Brain microvascular endothelial cell (primary cell): ENCODE data around the gene PLCB1.

Experiments used
- DNase-seq: peaks from one replicate; pipeline ENCODE4 v3.0.0-alpha.2; 2020
- H3K27ac ChIP-seq: fragments of 250-450 bp; sonication (Bioruptor Pico); 2 replicates; pipeline ENCODE4 v1.5.1; 2020; ENCODE audit warnings: mild to moderate bottlenecking, moderate library complexity
- H3K27me3 ChIP-seq: fragments of 250-450 bp; sonication (Bioruptor Pico); replicated peaks from 2 replicates; pipeline ENCODE4 v1.5.1; 2020; ENCODE audit warnings: mild to moderate bottlenecking
- H3K36me3 ChIP-seq: fragments of 250-450 bp; sonication (Bioruptor Pico); replicated peaks from 2 replicates; pipeline ENCODE4 v1.5.1; 2020; ENCODE audit warnings: mild to moderate bottlenecking
- H3K4me3 ChIP-seq: 2 replicates; pipeline ENCODE4 v1.5.1; 2011; ENCODE audit warnings: low read depth, mild to moderate bottlenecking, control low read depth, low read length, moderate library complexity
- CTCF ChIP-seq: IDR thresholded peaks from 2 replicates; pipeline ENCODE4 v1.5.1; 2011; ENCODE audit warnings: low read depth, mild to moderate bottlenecking, moderate library complexity, low read length, control low read depth, inconsistent platforms; ENCODE audit errors: missing control alignments
- in situ Hi-C: cut with HindIII; loops from 2 replicates; pipeline ENCODE4 v1.10.0; 2017; ENCODE audit warnings: low sequenced_read_pairs, low pct_ligation_motif_present

PLCB1 gene

GRCh38 chr20:8504030-8504429, 372.0 kb downstream of the PLCB1 start:
- H3K27ac ChIP-seq = no peak overlapping the region
- TF ChIP-seq CTCF = no peak
- no peak for DNase-seq
- no peaks in the 10 kb centered on the region for H3K36me3 ChIP-seq
- in situ Hi-C loops = no loop called here
- no peaks in the 10 kb centered on the region for H3K27me3 ChIP-seq
- no peak overlapping the region for H3K4me3 ChIP-seq

- Histone ChIP-seq H3K4me3 (no peak overlapping the region), H3K27ac (no peak overlapping the region), H3K27me3 (no peaks in the 10 kb centered on the region), H3K36me3 (no peaks in the 10 kb centered on the region)
- no peak for DNase-seq
- no peak for TF ChIP-seq CTCF
- in situ Hi-C loops = no loop called here
Observed at GRCh38 chr20:8505476-8506200, 373.6 kb downstream of the PLCB1 start.

GRCh38 chr20:8507231-8507630, 375.2 kb downstream of the PLCB1 start:
- Histone ChIP-seq H3K27ac (no peak overlapping the region), H3K4me3 (no peak overlapping the region), H3K36me3 (no peaks in the 10 kb centered on the region), H3K27me3 (no peaks in the 10 kb centered on the region)
- TF ChIP-seq CTCF = no peak
- in situ Hi-C loops = no loop called here
- no peak for DNase-seq

GRCh38 chr20:8509809-8510208, 377.7 kb downstream of the PLCB1 start:
- no peak for DNase-seq
- Histone ChIP-seq H3K36me3 (no peaks in the 10 kb centered on the region), H3K4me3 (no peak overlapping the region), H3K27ac (no peak overlapping the region), H3K27me3 (no peaks in the 10 kb centered on the region)
- no peak for TF ChIP-seq CTCF
- in situ Hi-C loops = no loop called here

GRCh38 chr20:8510808-8511207, 378.7 kb downstream of the PLCB1 start:
- no peak for TF ChIP-seq CTCF
- no peak overlapping the region for H3K27ac ChIP-seq
- H3K4me3 ChIP-seq = no peak overlapping the region
- no peak for DNase-seq
- H3K27me3 ChIP-seq = no peaks in the 10 kb centered on the region
- in situ Hi-C loops = no loop called here
- no peaks in the 10 kb centered on the region for H3K36me3 ChIP-seq

GRCh38 chr20:8512003-8512402, 379.9 kb downstream of the PLCB1 start:
- Histone ChIP-seq H3K27me3 (no peaks in the 10 kb centered on the region), H3K36me3 (no peaks in the 10 kb centered on the region), H3K4me3 (no peak overlapping the region), H3K27ac (no peak overlapping the region)
- in situ Hi-C loops = no loop called here
- DNase-seq = no peak
- no peak for TF ChIP-seq CTCF
